ENCODE measurements around the gene GOLGA1.

- TF ChIP-seq CTCF (IDR thresholded peaks at IDR 0.05; ENCODE audit: insufficient read depth, low read length), result no peak
- no peak for TF ChIP-seq GABPA (IDR thresholded peaks at IDR 0.05; ENCODE audit: low read depth)
- no peak for TF ChIP-seq POLR2AphosphoS5 (IDR thresholded peaks at IDR 0.05; ENCODE audit: low read depth)
- TF ChIP-seq REST (IDR thresholded peaks at IDR 0.05; ENCODE audit: insufficient replicate concordance, low read depth), result no peak
Observed at GRCh38 chr9:124854822-124855221, 86.1 kb downstream of the GOLGA1 start.

Data from HL-60 (cell line).